Endothelial cell of umbilical vein (primary cell): Measurements from ENCODE around the gene GLI3. TPM values are rescaled to one million over a fixed set of nuclear protein-coding genes. Genes with fewer than 3 reads are reported as not detected.

ENCODE experiments used
- BruUV-seq: library from RNA; stranded (reverse); fragments of 400-500 nt; replicated peaks from 2 replicates; lab custom pipeline; 2021; lab: Mats Ljungman, UMichigan
- CTCF ChIA-PET: fragments of 300-600, 350-600 bp; sonication (Branson Sonifier 250); formaldehyde crosslinking; loops from one replicate; lab custom pipeline; 2021; ENCODE audit warnings: antibody characterized with exemption, inconsistent platforms; lab: Charles Lee
- POLR2A ChIA-PET: fragments of 300-600, 350-600 bp; sonication (Branson Sonifier 250); formaldehyde crosslinking; loops from one replicate; lab custom pipeline; 2021; ENCODE audit warnings: antibody characterized with exemption, inconsistent platforms; lab: Charles Lee
- DNase-seq: peaks from one replicate; pipeline ENCODE4 v3.0.0-alpha.2; 2011; ENCODE audit warnings: low read depth, low spot score
- FAIRE-seq: peaks from 2 replicates; lab custom pipeline; 2011; peaks lifted over from hg19 to GRCh38; lab: Jason Lieb, UNC
- H2AFZ ChIP-seq: 2 replicates; pipeline ENCODE4 v1.6.0; 2012; ENCODE audit warnings: low read depth, low read length, control low read depth, inconsistent platforms
- H3K27ac ChIP-seq: 2 replicates; pipeline ENCODE4 v1.5.1; 2011; ENCODE audit warnings: low read depth, mild to moderate bottlenecking, control low read depth, low read length, moderate library complexity; ENCODE audit not compliant: insufficient read depth
- H3K27me3 ChIP-seq, 2 experiments: 2 replicates each; pipeline versions ENCODE4 v1.6.0 to v1.6.1; 2011; ENCODE audit warnings: low read length in 2 of 2, mixed read lengths in 1 of 2; ENCODE audit not compliant: control insufficient read depth in 2 of 2, insufficient read depth in 2 of 2
- H3K36me3 ChIP-seq, 2 experiments: 2 replicates in 1 of 2; 3 replicates in 1 of 2; pipeline ENCODE4 v1.5.1; 2011; ENCODE audit warnings: low read length in 2 of 2, mild to moderate bottlenecking in 1 of 2, moderate library complexity in 1 of 2; ENCODE audit not compliant: control insufficient read depth in 2 of 2, insufficient read depth in 2 of 2; ENCODE audit errors: extremely low read depth in 1 of 2
- H3K4me1 ChIP-seq: 3 replicates; pipeline ENCODE4 v1.5.1; 2011; ENCODE audit warnings: mild to moderate bottlenecking, low read length; ENCODE audit not compliant: control insufficient read depth, insufficient read depth; ENCODE audit errors: extremely low read depth
- H3K4me2 ChIP-seq: 2 replicates; pipeline ENCODE4 v1.6.1; 2011; ENCODE audit warnings: low read length, control low read depth, mixed read lengths; ENCODE audit not compliant: insufficient read depth
- H3K4me3 ChIP-seq, 3 experiments: fragments of 200-600 bp in 1 of 3; sonication (generic), shearing (Covaris generic) in 1 of 3; replicated peaks in 1 of 3; 2 replicates each; pipeline ENCODE4 v1.5.1; 2011 to 2016; ENCODE audit warnings: control low read depth in 3 of 3, low read length in 3 of 3, mild to moderate bottlenecking in 2 of 3, inconsistent platforms in 1 of 3, low read depth in 1 of 3, moderate library complexity in 1 of 3; ENCODE audit not compliant: insufficient read depth in 1 of 3
- H3K79me2 ChIP-seq: 2 replicates; pipeline ENCODE4 v1.6.0; 2012; ENCODE audit warnings: low read length, inconsistent platforms; ENCODE audit not compliant: control insufficient read depth, insufficient read depth
- H3K9ac ChIP-seq: replicated peaks from 2 replicates; pipeline ENCODE3; 2011; ENCODE audit warnings: low read length, control low read depth; ENCODE audit not compliant: insufficient read depth; ENCODE audit errors: extremely low read depth
- H3K9me1 ChIP-seq: replicated peaks from 3 replicates; pipeline ENCODE4 v1.6.0; 2011; ENCODE audit warnings: mild to moderate bottlenecking, low read length; ENCODE audit not compliant: control insufficient read depth, insufficient read depth; ENCODE audit errors: extremely low read depth
- H3K9me3 ChIP-seq: replicated peaks from 2 replicates; pipeline ENCODE4 v1.5.1; 2012; ENCODE audit warnings: low read length, inconsistent platforms; ENCODE audit not compliant: control insufficient read depth, insufficient read depth
- H4K20me1 ChIP-seq: replicated peaks from 2 replicates; pipeline ENCODE3; 2011; ENCODE audit warnings: mild to moderate bottlenecking, low read length; ENCODE audit not compliant: control insufficient read depth, insufficient read depth; ENCODE audit errors: extremely low read depth
- CTCF ChIP-seq, 2 donors: IDR thresholded peaks; 1 replicate in 1 of 2; 2 replicates in 1 of 2; pipeline ENCODE4 v1.5.1; 2011; ENCODE audit warnings: low read length in 2 of 2, mild to moderate bottlenecking in 2 of 2, moderate library complexity in 2 of 2, control low read depth in 1 of 2, inconsistent platforms in 1 of 2, low read depth in 1 of 2; ENCODE audit not compliant: insufficient read depth in 1 of 2; ENCODE audit errors: extremely low read depth in 1 of 2
- EZH2 ChIP-seq: IDR thresholded peaks from 2 replicates; pipeline ENCODE4 v1.6.1; 2012; ENCODE audit warnings: borderline replicate concordance, low read depth, mild to moderate bottlenecking, moderate library complexity, low read length, inconsistent platforms; ENCODE audit not compliant: severe bottlenecking
- FOS ChIP-seq: IDR thresholded peaks from 2 replicates; pipeline ENCODE4 v1.6.1; 2011; ENCODE audit warnings: mild to moderate bottlenecking, low read length, moderate library complexity, borderline replicate concordance; ENCODE audit not compliant: insufficient read depth
- GATA2 ChIP-seq: IDR thresholded peaks from 2 replicates; pipeline ENCODE4 v1.7.0; 2011; ENCODE audit warnings: low read depth, mild to moderate bottlenecking, moderate library complexity, mixed read lengths, low read length; ENCODE audit not compliant: insufficient read length, insufficient read depth
- JUN ChIP-seq: IDR thresholded peaks from 2 replicates; pipeline ENCODE4 v1.6.1; 2011; ENCODE audit warnings: borderline replicate concordance, low read depth; ENCODE audit not compliant: insufficient read length, insufficient read depth
- MAX ChIP-seq: IDR thresholded peaks from 2 replicates; pipeline ENCODE4 v1.6.1; 2011; ENCODE audit not compliant: insufficient read depth, insufficient read length
- MYC ChIP-seq: IDR thresholded peaks from one replicate; pipeline ENCODE4 v1.6.1; 2011; ENCODE audit warnings: mild to moderate bottlenecking, low read depth, low read length
- POLR2A ChIP-seq: IDR thresholded peaks from 2 replicates; pipeline ENCODE4 v1.6.1; 2012; ENCODE audit warnings: low read depth, mild to moderate bottlenecking, control low read depth, low read length
- POLR2AphosphoS5 ChIP-seq: IDR thresholded peaks from 2 replicates; pipeline ENCODE4 v1.6.1; 2012; ENCODE audit warnings: low read depth, mild to moderate bottlenecking, control low read depth, low read length, moderate library complexity; ENCODE audit not compliant: insufficient read depth
- dilution Hi-C: fragments of 300-500 bp; cut with MboI; formaldehyde crosslinking; loops from one replicate; pipeline ENCODE4 v1.15.0; 2019; ENCODE audit warnings: low sequenced_read_pairs; ENCODE audit not compliant: extremely low pct_ligation_motif_present
- intact Hi-C: fragments of 100-400 bp; cut with micrococcal nuclease; formaldehyde crosslinking; loops from one replicate; pipeline ENCODE4 v1.10.0; 2022
- polyA plus RNA-seq, 4 experiments: library from polyadenylated mRNA; depleted of rRNA in 3 of 4; stranded (reverse) in 3 of 4; unstranded in 1 of 4; fragments of >200 nt; gene quantifications; 2 replicates each; pipeline versions ENCODE4 v1.2.1 to v1.2.3, GENCODE V29; 2011 to 2012; ENCODE audit warnings: missing spikeins in 1 of 4
- total RNA-seq: library from RNA; stranded (reverse); gene quantifications from 2 replicates; pipeline ENCODE4 v1.2.3, GENCODE V29; 2021

GLI3 gene
- total and polyA plus RNA-seq, 2 donors (not counting 3 experiments of a cell fraction or from before 2014, with no cell fraction given) = 6.0 to 24.9 TPM

GRCh38 chr7:42168512-42168911, 68.5 kb downstream of the GLI3 start:
- H3K27ac ChIP-seq = no peak overlapping the region
- H2AFZ ChIP-seq = no peak overlapping the region
- H3K4me3 ChIP-seq = no peak overlapping the region
- ChIA-PET CTCF (interaction anchor here (2.0 kb wide), 1 partner anchor 41 kb away, joined by 7 read pairs; no protein-coding TSS in a partner anchor), POLR2A (no interaction called here)
- no peaks in the 10 kb centered on the region for H3K4me1 ChIP-seq
- FAIRE-seq (no peak), DNase-seq (no peak)
- no peaks in the 10 kb centered on the region for H3K36me3 ChIP-seq
- H4K20me1 ChIP-seq = no peaks in the 10 kb centered on the region
- H3K9me3 ChIP-seq = no peaks in the 10 kb centered on the region
- no peak for TF ChIP-seq GATA2
- TF ChIP-seq MAX = no peak
- no peak for TF ChIP-seq POLR2AphosphoS5
- TF ChIP-seq MYC = no peak
- TF ChIP-seq POLR2A = no peak
- no peak for TF ChIP-seq CTCF (IDR thresholded peaks at IDR 0.05; ENCODE audit: extremely low read depth in 1 of 2, insufficient read depth in 1 of 2, low read depth in 1 of 2, low read length in 2 of 2)
- TF ChIP-seq EZH2 = no peak
- no peak for TF ChIP-seq FOS
- no peak for TF ChIP-seq JUN
- no peak overlapping the region for H3K4me2 ChIP-seq
- no TSS peak for BruUV-seq
- no peaks in the 10 kb centered on the region for H3K9me1 ChIP-seq
- dilution Hi-C loops = no loop called here
- no peaks in the 10 kb centered on the region for H3K79me2 ChIP-seq
- H3K9ac ChIP-seq = no peak overlapping the region
- intact Hi-C loops = no loop called here
- H3K27me3 ChIP-seq = no peaks in the 10 kb centered on the region
